SK-N-SH (cell line): ENCODE results near the gene C1QTNF2.

Experiments used
- FOXJ3 ChIP-seq: sonication (generic); formaldehyde crosslinking; IDR thresholded peaks from 2 replicates; pipeline ENCODE4 v1.5.1; 2020; ENCODE audit warnings: mild to moderate bottlenecking, missing genetic modification reagents
- POLR2AphosphoS5 ChIP-seq: IDR thresholded peaks from 2 replicates; pipeline ENCODE4 v1.6.1; 2012; ENCODE audit warnings: low read depth, low read length
- RFX5 ChIP-seq: IDR thresholded peaks from 2 replicates; pipeline ENCODE4 v1.6.1; 2012; ENCODE audit warnings: mild to moderate bottlenecking, improper control_type of control experiment, low read length
- SIN3A ChIP-seq: IDR thresholded peaks from 2 replicates; pipeline ENCODE4 v1.6.1; 2012; ENCODE audit warnings: low read depth, mild to moderate bottlenecking, low read length, moderate library complexity, borderline replicate concordance
- TAF1 ChIP-seq: IDR thresholded peaks from 2 replicates; pipeline ENCODE4 v1.6.1; 2012; ENCODE audit warnings: low read depth, mild to moderate bottlenecking, low read length, moderate library complexity, borderline replicate concordance
- YY1 ChIP-seq: IDR thresholded peaks from 2 replicates; pipeline ENCODE4 v1.4.0; 2012; ENCODE audit warnings: low read depth, mild to moderate bottlenecking
- TF ChIP-seq, protein P1 (sequence below): fragments of 200-600 bp; sonication (generic); IDR thresholded peaks from 2 replicates; pipeline ENCODE4 v1.6.1; 2017; ENCODE audit warnings: antibody characterized with exemption, mild to moderate bottlenecking, moderate library complexity
- TF ChIP-seq, protein P2 (sequence below): IDR thresholded peaks from 2 replicates; pipeline ENCODE4 v1.6.1; 2012; ENCODE audit warnings: mild to moderate bottlenecking, low read depth, low read length, moderate library complexity
- TF ChIP-seq, protein P3 (sequence below): IDR thresholded peaks from 2 replicates; pipeline ENCODE4 v1.4.0; 2012; ENCODE audit warnings: low read depth
- TF ChIP-seq, protein P4 (sequence below): IDR thresholded peaks from 2 replicates; pipeline ENCODE4 v1.4.0; 2012; ENCODE audit warnings: low read depth, borderline replicate concordance
- TF ChIP-seq, protein P5 (sequence below): fragments of 150-350 bp; IDR thresholded peaks from 2 replicates; pipeline ENCODE4 v1.6.1; 2017; ENCODE audit warnings: antibody characterized with exemption, low read length, low read depth, borderline replicate concordance

DNA sequence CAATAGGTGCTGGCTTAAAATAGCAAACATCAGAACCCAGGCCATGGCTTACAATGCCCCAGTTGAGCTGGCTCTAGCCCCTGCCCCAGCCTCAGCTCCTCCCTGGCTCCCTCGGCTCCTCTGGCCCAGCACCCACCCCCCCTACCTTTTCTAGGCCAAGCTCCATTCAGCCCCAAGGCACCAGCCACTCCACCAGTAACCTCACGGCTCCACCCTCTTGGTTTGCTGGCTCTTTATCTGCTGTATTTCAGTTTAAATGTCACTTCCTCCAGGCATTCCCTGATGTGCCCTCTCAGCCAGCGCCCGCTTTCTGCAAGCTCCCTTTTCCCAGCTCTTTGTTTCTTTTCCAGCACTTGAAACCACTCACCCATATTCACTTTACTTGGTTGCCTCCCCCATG is 10.6 kb downstream of the C1QTNF2 start:
- TF ChIP-seq, protein P1, sequence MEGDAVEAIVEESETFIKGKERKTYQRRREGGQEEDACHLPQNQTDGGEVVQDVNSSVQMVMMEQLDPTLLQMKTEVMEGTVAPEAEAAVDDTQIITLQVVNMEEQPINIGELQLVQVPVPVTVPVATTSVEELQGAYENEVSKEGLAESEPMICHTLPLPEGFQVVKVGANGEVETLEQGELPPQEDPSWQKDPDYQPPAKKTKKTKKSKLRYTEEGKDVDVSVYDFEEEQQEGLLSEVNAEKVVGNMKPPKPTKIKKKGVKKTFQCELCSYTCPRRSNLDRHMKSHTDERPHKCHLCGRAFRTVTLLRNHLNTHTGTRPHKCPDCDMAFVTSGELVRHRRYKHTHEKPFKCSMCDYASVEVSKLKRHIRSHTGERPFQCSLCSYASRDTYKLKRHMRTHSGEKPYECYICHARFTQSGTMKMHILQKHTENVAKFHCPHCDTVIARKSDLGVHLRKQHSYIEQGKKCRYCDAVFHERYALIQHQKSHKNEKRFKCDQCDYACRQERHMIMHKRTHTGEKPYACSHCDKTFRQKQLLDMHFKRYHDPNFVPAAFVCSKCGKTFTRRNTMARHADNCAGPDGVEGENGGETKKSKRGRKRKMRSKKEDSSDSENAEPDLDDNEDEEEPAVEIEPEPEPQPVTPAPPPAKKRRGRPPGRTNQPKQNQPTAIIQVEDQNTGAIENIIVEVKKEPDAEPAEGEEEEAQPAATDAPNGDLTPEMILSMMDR: no peak
- no peak for TF ChIP-seq RFX5
- no peak for TF ChIP-seq POLR2AphosphoS5
- TF ChIP-seq, protein P2, sequence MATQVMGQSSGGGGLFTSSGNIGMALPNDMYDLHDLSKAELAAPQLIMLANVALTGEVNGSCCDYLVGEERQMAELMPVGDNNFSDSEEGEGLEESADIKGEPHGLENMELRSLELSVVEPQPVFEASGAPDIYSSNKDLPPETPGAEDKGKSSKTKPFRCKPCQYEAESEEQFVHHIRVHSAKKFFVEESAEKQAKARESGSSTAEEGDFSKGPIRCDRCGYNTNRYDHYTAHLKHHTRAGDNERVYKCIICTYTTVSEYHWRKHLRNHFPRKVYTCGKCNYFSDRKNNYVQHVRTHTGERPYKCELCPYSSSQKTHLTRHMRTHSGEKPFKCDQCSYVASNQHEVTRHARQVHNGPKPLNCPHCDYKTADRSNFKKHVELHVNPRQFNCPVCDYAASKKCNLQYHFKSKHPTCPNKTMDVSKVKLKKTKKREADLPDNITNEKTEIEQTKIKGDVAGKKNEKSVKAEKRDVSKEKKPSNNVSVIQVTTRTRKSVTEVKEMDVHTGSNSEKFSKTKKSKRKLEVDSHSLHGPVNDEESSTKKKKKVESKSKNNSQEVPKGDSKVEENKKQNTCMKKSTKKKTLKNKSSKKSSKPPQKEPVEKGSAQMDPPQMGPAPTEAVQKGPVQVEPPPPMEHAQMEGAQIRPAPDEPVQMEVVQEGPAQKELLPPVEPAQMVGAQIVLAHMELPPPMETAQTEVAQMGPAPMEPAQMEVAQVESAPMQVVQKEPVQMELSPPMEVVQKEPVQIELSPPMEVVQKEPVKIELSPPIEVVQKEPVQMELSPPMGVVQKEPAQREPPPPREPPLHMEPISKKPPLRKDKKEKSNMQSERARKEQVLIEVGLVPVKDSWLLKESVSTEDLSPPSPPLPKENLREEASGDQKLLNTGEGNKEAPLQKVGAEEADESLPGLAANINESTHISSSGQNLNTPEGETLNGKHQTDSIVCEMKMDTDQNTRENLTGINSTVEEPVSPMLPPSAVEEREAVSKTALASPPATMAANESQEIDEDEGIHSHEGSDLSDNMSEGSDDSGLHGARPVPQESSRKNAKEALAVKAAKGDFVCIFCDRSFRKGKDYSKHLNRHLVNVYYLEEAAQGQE: no peak
- TF ChIP-seq, protein P3, sequence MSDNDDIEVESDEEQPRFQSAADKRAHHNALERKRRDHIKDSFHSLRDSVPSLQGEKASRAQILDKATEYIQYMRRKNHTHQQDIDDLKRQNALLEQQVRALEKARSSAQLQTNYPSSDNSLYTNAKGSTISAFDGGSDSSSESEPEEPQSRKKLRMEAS: no peak
- TF ChIP-seq, protein P4, sequence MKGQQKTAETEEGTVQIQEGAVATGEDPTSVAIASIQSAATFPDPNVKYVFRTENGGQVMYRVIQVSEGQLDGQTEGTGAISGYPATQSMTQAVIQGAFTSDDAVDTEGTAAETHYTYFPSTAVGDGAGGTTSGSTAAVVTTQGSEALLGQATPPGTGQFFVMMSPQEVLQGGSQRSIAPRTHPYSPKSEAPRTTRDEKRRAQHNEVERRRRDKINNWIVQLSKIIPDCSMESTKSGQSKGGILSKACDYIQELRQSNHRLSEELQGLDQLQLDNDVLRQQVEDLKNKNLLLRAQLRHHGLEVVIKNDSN: no peak
- TF ChIP-seq TAF1: no peak
- no peak for TF ChIP-seq SIN3A
- no peak for TF ChIP-seq YY1
- TF ChIP-seq FOXJ3 (CRISPR knock-in tag): no peak
- TF ChIP-seq, protein P5, sequence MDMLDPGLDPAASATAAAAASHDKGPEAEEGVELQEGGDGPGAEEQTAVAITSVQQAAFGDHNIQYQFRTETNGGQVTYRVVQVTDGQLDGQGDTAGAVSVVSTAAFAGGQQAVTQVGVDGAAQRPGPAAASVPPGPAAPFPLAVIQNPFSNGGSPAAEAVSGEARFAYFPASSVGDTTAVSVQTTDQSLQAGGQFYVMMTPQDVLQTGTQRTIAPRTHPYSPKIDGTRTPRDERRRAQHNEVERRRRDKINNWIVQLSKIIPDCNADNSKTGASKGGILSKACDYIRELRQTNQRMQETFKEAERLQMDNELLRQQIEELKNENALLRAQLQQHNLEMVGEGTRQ: no peak
